H1 (cell line): ENCODE data around the gene FAM167B. TPM values are rescaled to one million over a fixed set of nuclear protein-coding genes. Genes with fewer than 3 reads are reported as not detected.

Experiments
- ATF3 ChIP-seq: IDR thresholded peaks from 2 replicates; pipeline ENCODE4 v1.6.1; 2011; ENCODE audit warnings: low read depth, mild to moderate bottlenecking, low read length; ENCODE audit not compliant: insufficient read depth
- CHD1 ChIP-seq: IDR thresholded peaks from 2 replicates; pipeline ENCODE4 v1.6.1; 2012; ENCODE audit warnings: low read depth, low read length, improper control_type of control experiment
- CREB1 ChIP-seq: IDR thresholded peaks from 2 replicates; pipeline ENCODE4 v1.6.1; 2012; ENCODE audit warnings: inconsistent platforms
- MAFK ChIP-seq: IDR thresholded peaks from 2 replicates; pipeline ENCODE4 v1.6.1; 2012; ENCODE audit warnings: low read depth, mild to moderate bottlenecking, improper control_type of control experiment, low read length
- NRF1 ChIP-seq: IDR thresholded peaks from 2 replicates; pipeline ENCODE4 v1.6.1; 2011; ENCODE audit warnings: mild to moderate bottlenecking, low read depth, low read length, improper control_type of control experiment
- SAP30 ChIP-seq: fragments of 300-600 bp; sonication (generic); IDR thresholded peaks from 2 replicates; pipeline ENCODE4 v1.7.1; 2012; ENCODE audit warnings: low read length, moderate library complexity, mild to moderate bottlenecking, inconsistent platforms; ENCODE audit not compliant: insufficient read depth, insufficient replicate concordance
- polyA plus RNA-seq, 7 experiments: library from polyadenylated mRNA; depleted of rRNA in 3 of 7; stranded (reverse) in 5 of 7; unstranded in 2 of 7; fragments of >200 nt in 5 of 7; fragments of 200-250 nt in 2 of 7; gene quantifications; 1 replicate in 5 of 7; 2 replicates in 1 of 7; 4 replicates in 1 of 7; pipeline versions ENCODE4 v1.2.1 to v1.2.3, GENCODE V29; 2011 to 2013; ENCODE audit warnings: missing spikeins in 2 of 7, mixed read lengths in 2 of 7
- total RNA-seq: library from RNA; stranded (reverse); fragmentation: NEBNext Ultra II Directional; extraction: Animal tissue kit (Norgen Biotek cat#: 25700); gene quantifications from 2 replicates; pipeline ENCODE4 v1.2.1, GENCODE V29; 2021
- TF ChIP-seq, protein P1 (sequence below): fragments of 300-600 bp; sonication (generic); IDR thresholded peaks from 2 replicates; pipeline ENCODE4 v1.7.1; 2012; ENCODE audit warnings: low read length, moderate library complexity, mild to moderate bottlenecking, inconsistent platforms; ENCODE audit not compliant: insufficient replicate concordance
- TF ChIP-seq, protein P2 (sequence below): IDR thresholded peaks from 2 replicates; pipeline ENCODE4 v1.6.1; 2012; ENCODE audit warnings: inconsistent platforms

Gene FAM167B
- total and polyA plus RNA-seq, 2 of the 8 experiments (the other 6 are each of a cell fraction or from before 2014, with no cell fraction given), result 2.8 to 3.9 TPM

- TF ChIP-seq, protein P1, sequence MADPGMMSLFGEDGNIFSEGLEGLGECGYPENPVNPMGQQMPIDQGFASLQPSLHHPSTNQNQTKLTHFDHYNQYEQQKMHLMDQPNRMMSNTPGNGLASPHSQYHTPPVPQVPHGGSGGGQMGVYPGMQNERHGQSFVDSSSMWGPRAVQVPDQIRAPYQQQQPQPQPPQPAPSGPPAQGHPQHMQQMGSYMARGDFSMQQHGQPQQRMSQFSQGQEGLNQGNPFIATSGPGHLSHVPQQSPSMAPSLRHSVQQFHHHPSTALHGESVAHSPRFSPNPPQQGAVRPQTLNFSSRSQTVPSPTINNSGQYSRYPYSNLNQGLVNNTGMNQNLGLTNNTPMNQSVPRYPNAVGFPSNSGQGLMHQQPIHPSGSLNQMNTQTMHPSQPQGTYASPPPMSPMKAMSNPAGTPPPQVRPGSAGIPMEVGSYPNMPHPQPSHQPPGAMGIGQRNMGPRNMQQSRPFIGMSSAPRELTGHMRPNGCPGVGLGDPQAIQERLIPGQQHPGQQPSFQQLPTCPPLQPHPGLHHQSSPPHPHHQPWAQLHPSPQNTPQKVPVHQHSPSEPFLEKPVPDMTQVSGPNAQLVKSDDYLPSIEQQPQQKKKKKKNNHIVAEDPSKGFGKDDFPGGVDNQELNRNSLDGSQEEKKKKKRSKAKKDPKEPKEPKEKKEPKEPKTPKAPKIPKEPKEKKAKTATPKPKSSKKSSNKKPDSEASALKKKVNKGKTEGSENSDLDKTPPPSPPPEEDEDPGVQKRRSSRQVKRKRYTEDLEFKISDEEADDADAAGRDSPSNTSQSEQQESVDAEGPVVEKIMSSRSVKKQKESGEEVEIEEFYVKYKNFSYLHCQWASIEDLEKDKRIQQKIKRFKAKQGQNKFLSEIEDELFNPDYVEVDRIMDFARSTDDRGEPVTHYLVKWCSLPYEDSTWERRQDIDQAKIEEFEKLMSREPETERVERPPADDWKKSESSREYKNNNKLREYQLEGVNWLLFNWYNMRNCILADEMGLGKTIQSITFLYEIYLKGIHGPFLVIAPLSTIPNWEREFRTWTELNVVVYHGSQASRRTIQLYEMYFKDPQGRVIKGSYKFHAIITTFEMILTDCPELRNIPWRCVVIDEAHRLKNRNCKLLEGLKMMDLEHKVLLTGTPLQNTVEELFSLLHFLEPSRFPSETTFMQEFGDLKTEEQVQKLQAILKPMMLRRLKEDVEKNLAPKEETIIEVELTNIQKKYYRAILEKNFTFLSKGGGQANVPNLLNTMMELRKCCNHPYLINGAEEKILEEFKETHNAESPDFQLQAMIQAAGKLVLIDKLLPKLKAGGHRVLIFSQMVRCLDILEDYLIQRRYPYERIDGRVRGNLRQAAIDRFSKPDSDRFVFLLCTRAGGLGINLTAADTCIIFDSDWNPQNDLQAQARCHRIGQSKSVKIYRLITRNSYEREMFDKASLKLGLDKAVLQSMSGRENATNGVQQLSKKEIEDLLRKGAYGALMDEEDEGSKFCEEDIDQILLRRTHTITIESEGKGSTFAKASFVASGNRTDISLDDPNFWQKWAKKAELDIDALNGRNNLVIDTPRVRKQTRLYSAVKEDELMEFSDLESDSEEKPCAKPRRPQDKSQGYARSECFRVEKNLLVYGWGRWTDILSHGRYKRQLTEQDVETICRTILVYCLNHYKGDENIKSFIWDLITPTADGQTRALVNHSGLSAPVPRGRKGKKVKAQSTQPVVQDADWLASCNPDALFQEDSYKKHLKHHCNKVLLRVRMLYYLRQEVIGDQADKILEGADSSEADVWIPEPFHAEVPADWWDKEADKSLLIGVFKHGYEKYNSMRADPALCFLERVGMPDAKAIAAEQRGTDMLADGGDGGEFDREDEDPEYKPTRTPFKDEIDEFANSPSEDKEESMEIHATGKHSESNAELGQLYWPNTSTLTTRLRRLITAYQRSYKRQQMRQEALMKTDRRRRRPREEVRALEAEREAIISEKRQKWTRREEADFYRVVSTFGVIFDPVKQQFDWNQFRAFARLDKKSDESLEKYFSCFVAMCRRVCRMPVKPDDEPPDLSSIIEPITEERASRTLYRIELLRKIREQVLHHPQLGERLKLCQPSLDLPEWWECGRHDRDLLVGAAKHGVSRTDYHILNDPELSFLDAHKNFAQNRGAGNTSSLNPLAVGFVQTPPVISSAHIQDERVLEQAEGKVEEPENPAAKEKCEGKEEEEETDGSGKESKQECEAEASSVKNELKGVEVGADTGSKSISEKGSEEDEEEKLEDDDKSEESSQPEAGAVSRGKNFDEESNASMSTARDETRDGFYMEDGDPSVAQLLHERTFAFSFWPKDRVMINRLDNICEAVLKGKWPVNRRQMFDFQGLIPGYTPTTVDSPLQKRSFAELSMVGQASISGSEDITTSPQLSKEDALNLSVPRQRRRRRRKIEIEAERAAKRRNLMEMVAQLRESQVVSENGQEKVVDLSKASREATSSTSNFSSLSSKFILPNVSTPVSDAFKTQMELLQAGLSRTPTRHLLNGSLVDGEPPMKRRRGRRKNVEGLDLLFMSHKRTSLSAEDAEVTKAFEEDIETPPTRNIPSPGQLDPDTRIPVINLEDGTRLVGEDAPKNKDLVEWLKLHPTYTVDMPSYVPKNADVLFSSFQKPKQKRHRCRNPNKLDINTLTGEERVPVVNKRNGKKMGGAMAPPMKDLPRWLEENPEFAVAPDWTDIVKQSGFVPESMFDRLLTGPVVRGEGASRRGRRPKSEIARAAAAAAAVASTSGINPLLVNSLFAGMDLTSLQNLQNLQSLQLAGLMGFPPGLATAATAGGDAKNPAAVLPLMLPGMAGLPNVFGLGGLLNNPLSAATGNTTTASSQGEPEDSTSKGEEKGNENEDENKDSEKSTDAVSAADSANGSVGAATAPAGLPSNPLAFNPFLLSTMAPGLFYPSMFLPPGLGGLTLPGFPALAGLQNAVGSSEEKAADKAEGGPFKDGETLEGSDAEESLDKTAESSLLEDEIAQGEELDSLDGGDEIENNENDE, result no peak
- TF ChIP-seq CREB1 (peak; percentile 45; the same call in 1 of the 2 replicates), SAP30 (peak; percentile 19), CHD1 (no peak), ATF3 (no peak), MAFK (no peak), NRF1 (no peak)
- TF ChIP-seq, protein P2, sequence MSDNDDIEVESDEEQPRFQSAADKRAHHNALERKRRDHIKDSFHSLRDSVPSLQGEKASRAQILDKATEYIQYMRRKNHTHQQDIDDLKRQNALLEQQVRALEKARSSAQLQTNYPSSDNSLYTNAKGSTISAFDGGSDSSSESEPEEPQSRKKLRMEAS, result peak; percentile 91
These were observed 5.8 kb upstream of the FAM167B start (continued) for GRCh38 chr1:32241001-32241763.
